CD14-positive monocyte (primary cell): ENCODE data around the gene DESI1. TPM values are rescaled to one million over a fixed set of nuclear protein-coding genes. Genes with fewer than 3 reads are reported as not detected.

ENCODE experiments used
- DNase-seq, 3 donors: peaks; one replicate each; pipeline ENCODE4 v3.0.0-alpha.2; 2011 to 2022
- H2AFZ ChIP-seq: 2 replicates; pipeline ENCODE4 v1.6.0; 2012; ENCODE audit warnings: mild to moderate bottlenecking, low read depth, low read length, inconsistent platforms; ENCODE audit not compliant: insufficient read depth, poor library complexity, severe bottlenecking
- H3K27ac ChIP-seq, 2 donors: 1 replicate in 1 of 2; 2 replicates in 1 of 2; pipeline ENCODE4 v1.5.1; 2012 to 2013; ENCODE audit warnings: low read length in 2 of 2, control low read depth in 1 of 2, inconsistent platforms in 1 of 2, low read depth in 1 of 2, mild to moderate bottlenecking in 1 of 2
- H3K27me3 ChIP-seq, 2 donors: one replicate each; pipeline versions ENCODE4 v1.6.0 to v1.6.1; 2011 to 2013; ENCODE audit warnings: low read length in 2 of 2; ENCODE audit not compliant: control insufficient read depth in 2 of 2, insufficient read depth in 2 of 2
- H3K36me3 ChIP-seq, 2 donors: replicated peaks in 1 of 2; 1 replicate in 1 of 2; 2 replicates in 1 of 2; pipeline versions ENCODE4 v1.5.1 to v1.6.1; 2012 to 2013; ENCODE audit warnings: low read length in 2 of 2, control low read depth in 1 of 2, inconsistent platforms in 1 of 2, mild to moderate bottlenecking in 1 of 2; ENCODE audit not compliant: insufficient read depth in 2 of 2, control insufficient read depth in 1 of 2
- H3K4me1 ChIP-seq, 2 donors: 1 replicate in 1 of 2; 2 replicates in 1 of 2; pipeline versions ENCODE4 v1.5.1 to v1.6.1; 2012 to 2013; ENCODE audit warnings: low read length in 2 of 2, control low read depth in 1 of 2, inconsistent platforms in 1 of 2, mild to moderate bottlenecking in 1 of 2, moderate library complexity in 1 of 2; ENCODE audit not compliant: insufficient read depth in 2 of 2, control insufficient read depth in 1 of 2
- H3K4me2 ChIP-seq: replicated peaks from 2 replicates; pipeline ENCODE3; 2012; ENCODE audit warnings: low read length, moderate library complexity, mild to moderate bottlenecking; ENCODE audit not compliant: poor library complexity, severe bottlenecking; ENCODE audit errors: extremely low read depth
- H3K4me3 ChIP-seq, 3 experiments: fragments of 200-600 bp in 1 of 3; sonication (generic) in 1 of 3; replicated peaks in 1 of 3; 1 replicate in 2 of 3; 2 replicates in 1 of 3; pipeline ENCODE4 v1.5.1; 2011 to 2013; ENCODE audit warnings: low read length in 3 of 3, mild to moderate bottlenecking in 3 of 3, control low read depth in 2 of 3, low read depth in 2 of 3, inconsistent platforms in 1 of 3, moderate library complexity in 1 of 3
- H3K79me2 ChIP-seq: 2 replicates; pipeline ENCODE4 v1.6.0; 2012; ENCODE audit warnings: mild to moderate bottlenecking, control low read depth, inconsistent platforms, low read length, moderate library complexity; ENCODE audit not compliant: insufficient read depth
- H3K9ac ChIP-seq: 2 replicates; pipeline ENCODE4 v1.6.0; 2017; ENCODE audit warnings: low read length, mild to moderate bottlenecking; ENCODE audit not compliant: insufficient read depth, poor library complexity, severe bottlenecking
- H3K9me3 ChIP-seq, 2 donors: replicated peaks in 1 of 2; 1 replicate in 1 of 2; 2 replicates in 1 of 2; pipeline versions ENCODE4 v1.5.1 to v1.6.1; 2012 to 2013; ENCODE audit warnings: low read length in 2 of 2, control low read depth in 1 of 2; ENCODE audit not compliant: control insufficient read depth in 1 of 2, insufficient read depth in 1 of 2
- H4K20me1 ChIP-seq: 2 replicates; pipeline ENCODE4 v1.6.0; 2012; ENCODE audit warnings: mild to moderate bottlenecking, low read length, control low read depth, moderate library complexity; ENCODE audit not compliant: insufficient read depth
- H3K27ac Mint-ChIP-seq, 7 donors: one replicate each; pipeline ENCODE4 v1.8.0; 2020; ENCODE audit warnings: mild to moderate bottlenecking in 7 of 7, mixed read lengths in 7 of 7, moderate library complexity in 6 of 7, inconsistent platforms in 2 of 7
- H3K27me3 Mint-ChIP-seq, 3 donors: one replicate each; pipeline ENCODE4 v1.8.0; 2021 to 2022; ENCODE audit warnings: low read depth in 3 of 3, mild to moderate bottlenecking in 3 of 3, mixed read lengths in 3 of 3, moderate library complexity in 3 of 3, inconsistent platforms in 1 of 3
- H3K36me3 Mint-ChIP-seq, 2 donors: one replicate each; pipeline ENCODE4 v1.8.0; 2020; ENCODE audit warnings: mixed read lengths in 2 of 2, inconsistent platforms in 1 of 2, mild to moderate bottlenecking in 1 of 2
- H3K4me1 Mint-ChIP-seq: one replicate; pipeline ENCODE4 v1.8.0; 2020; ENCODE audit warnings: mild to moderate bottlenecking, mixed read lengths
- H3K4me3 Mint-ChIP-seq, 2 donors: one replicate each; pipeline ENCODE4 v1.8.0; 2020; ENCODE audit warnings: mild to moderate bottlenecking in 2 of 2, mixed read lengths in 2 of 2, moderate library complexity in 1 of 2
- H3K9me3 Mint-ChIP-seq, 7 donors: one replicate each; pipeline ENCODE4 v1.8.0; 2020 to 2022; ENCODE audit warnings: mixed read lengths in 7 of 7, mild to moderate bottlenecking in 6 of 7, moderate library complexity in 6 of 7, inconsistent platforms in 2 of 7
- CTCF ChIP-seq: fragments of 200-600 bp; IDR thresholded peaks from one replicate; pipeline ENCODE4 v1.8.0; 2022; ENCODE audit warnings: antibody characterized with exemption, mild to moderate bottlenecking
- WGBS: methylation state at CpG from one replicate; pipeline ENCODE4 v1.1.5; 2013; ENCODE audit warnings: missing lambda C conversion rate; ENCODE audit not compliant: insufficient coverage; 5-methylcytosine and 5-hydroxymethylcytosine counted together
- intact Hi-C, 2 donors: fragments of 100-400 bp; cut with micrococcal nuclease; formaldehyde crosslinking; loops; one replicate each; pipeline versions ENCODE4 v1.15.0 to v1.15.1; 2023
- polyA minus RNA-seq: library from RNA; depleted of rRNA, polyadenylated mRNA; stranded (reverse); fragments of >200 nt; gene quantifications from 2 replicates; pipeline ENCODE4 v1.2.3, GENCODE V29; 2012
- polyA plus RNA-seq, 3 donors: library from polyadenylated mRNA; depleted of rRNA in 1 of 3; unstranded in 2 of 3; stranded (reverse) in 1 of 3; fragments of 300-500 nt in 2 of 3; fragments of >200 nt in 1 of 3; fragmentation: Illumina TruSeq in 2 of 3; gene quantifications; 1 replicate in 2 of 3; 2 replicates in 1 of 3; pipeline ENCODE4 v1.2.3, GENCODE V29; 2012 to 2021
- total RNA-seq, 12 experiments: library from RNA in 1 of 12; stranded (reverse) in 1 of 12; fragments of 120-200 nt in 1 of 12; gene quantifications; one replicate each; pipeline ENCODE4 v1.2.4 and lab custom pipeline; 2013 to 2026; ENCODE audit warnings: mixed read lengths in 6 of 12, inconsistent platforms in 1 of 12

Gene DESI1
- 19.2 TPM for total RNA-seq (2013)
- polyA plus RNA-seq (10 to 100 TPM; 15.8 to 33.7 (median 31.5) TPM), polyA minus RNA-seq (9.7 and 18.7 TPM in 2 replicates), total RNA-seq (lab: John Stamatoyannopoulos, UW) (23.3 to 55.0 (median 34.7) reads per million in 11 experiments)

DNA sequence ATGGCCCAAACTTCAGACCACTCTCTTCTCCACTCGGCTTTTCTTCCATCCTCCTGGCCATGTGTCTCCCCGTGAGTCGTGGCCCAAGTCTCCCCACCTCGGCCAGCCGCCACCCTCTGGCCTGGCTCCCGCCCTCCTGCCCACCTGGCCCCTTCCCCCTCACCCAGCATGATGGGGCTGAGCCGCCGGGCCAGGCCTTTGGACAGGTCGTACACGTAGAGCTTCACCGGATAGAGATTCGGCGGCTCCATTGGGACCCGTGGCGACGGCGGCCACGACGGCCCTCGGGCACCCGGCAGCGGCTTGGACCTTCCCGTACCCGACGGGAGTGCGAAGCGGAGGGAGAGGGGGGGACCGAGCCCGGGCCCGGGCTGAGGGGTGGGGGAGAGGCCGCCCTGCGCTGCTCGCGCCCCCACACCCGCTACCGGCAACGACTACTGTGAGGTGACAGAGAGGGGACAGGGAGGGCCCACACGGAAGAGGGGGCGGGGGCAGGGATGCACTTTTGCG is at the start of gene DESI1:
Gene DESI1 (minus strand): TSS at position 455 of the 510 bp plus-strand sequence. CDS start 204 bp downstream, at position 251.
- under 1% methylated on average over 40 of the region's 40 CpGs for WGBS
- peak within 1 kb of the TSS; percentile 83 for H2AFZ ChIP-seq
- H3K27me3 ChIP-seq = no peaks in the 10 kb centered on the region
- H3K27ac ChIP-seq = peak within 1 kb of the TSS; percentile 95 to 100
- peak within 1 kb of the TSS; percentile 92 for H3K9ac ChIP-seq
- peak in 1 of 3 donors; percentile 42 for DNase-seq
- peaks cover 87% of the 10 kb centered on the region for H3K79me2 ChIP-seq
- Mint-ChIP-seq H3K4me1 (peaks cover 35% of the 10 kb centered on the region), H3K9me3 (peaks cover 0 to 3% (median 0%) of the 10 kb centered on the region in 7 donors), H3K36me3 (peaks cover 28 to 36% of the 10 kb centered on the region in 2 donors), H3K27ac (peak within 1 kb of the TSS; percentile 97 to 100 (median 98)), H3K27me3 (no peaks in the 10 kb centered on the region), H3K4me3 (peak within 1 kb of the TSS; percentile 94 to 95)
- peak within 1 kb of the TSS; percentile 85 to 100 (median 86) for H3K4me3 ChIP-seq
- H4K20me1 ChIP-seq = peaks cover under 1% of the 10 kb centered on the region
- peaks cover 34 to 37% of the 10 kb centered on the region in 2 donors for H3K4me1 ChIP-seq
- peak within 1 kb of the TSS; percentile 89 for H3K4me2 ChIP-seq
- TF ChIP-seq CTCF = no peak
- H3K36me3 ChIP-seq = peaks cover 18 to 21% of the 10 kb centered on the region in 2 donors
- intact Hi-C loops = loop anchor here in 1 of 2 donors (1.0 to 10.0 kb wide), 6 partner anchors 76 to 994 kb away; partner anchors contain the start of genes POLDIP3, POLR3H, RANGAP1 and TOB2
- H3K9me3 ChIP-seq = no peaks in the 10 kb centered on the region

- no peak overlapping the region for H2AFZ ChIP-seq
- no peak for TF ChIP-seq CTCF
- no peaks in the 10 kb centered on the region for H3K27me3 Mint-ChIP-seq
Observed at GRCh38 chr22:41668971-41669911, 48.4 kb upstream of the DESI1 start.

More at GRCh38 chr22:41668971-41669911, 48.4 kb upstream of the DESI1 start:
- H3K4me3 ChIP-seq = no peak overlapping the region
- H3K4me2 ChIP-seq = no peak overlapping the region
- Mint-ChIP-seq H3K36me3 (peaks cover 19 to 43% of the 10 kb centered on the region in 2 donors), H3K4me1 (peaks cover 9% of the 10 kb centered on the region), H3K9me3 (peaks cover 0 to 3% (median 0%) of the 10 kb centered on the region in 7 donors), H3K27ac (peak overlapping the region in 1 of 7 donors; percentile 30), H3K4me3 (no peak overlapping the region)
- H4K20me1 ChIP-seq = no peaks in the 10 kb centered on the region
- no peak overlapping the region for H3K27ac ChIP-seq
- intact Hi-C loops = loop anchor here (5.0 kb wide), 1 partner anchor 273 kb away; no protein-coding TSS in a partner anchor
- peaks cover 7 to 10% of the 10 kb centered on the region in 2 donors for H3K4me1 ChIP-seq
- no peaks in the 10 kb centered on the region for H3K27me3 ChIP-seq
- H3K79me2 ChIP-seq = no peaks in the 10 kb centered on the region
- no peak for DNase-seq
- WGBS = over 99% methylated on average over 15 of the region's 21 CpGs
- H3K9me3 ChIP-seq = no peaks in the 10 kb centered on the region
- peaks cover 22 to 32% of the 10 kb centered on the region in 2 donors for H3K36me3 ChIP-seq
- H3K9ac ChIP-seq = no peak overlapping the region
